Activated CD8-positive, alpha-beta memory T cell treated with anti-CD3 and anti-CD28 coated beads for 24 hours (primary cell): Measurements from ENCODE around the gene OTOS.

Experiments
- DNase-seq: peaks from one replicate; pipeline ENCODE4 v3.0.0-alpha.2; 2020

Gene OTOS

GRCh38 chr2:240149943-240150784 is 9.7 kb upstream of the OTOS start:
- DNase-seq: peak; percentile 74

DNA sequence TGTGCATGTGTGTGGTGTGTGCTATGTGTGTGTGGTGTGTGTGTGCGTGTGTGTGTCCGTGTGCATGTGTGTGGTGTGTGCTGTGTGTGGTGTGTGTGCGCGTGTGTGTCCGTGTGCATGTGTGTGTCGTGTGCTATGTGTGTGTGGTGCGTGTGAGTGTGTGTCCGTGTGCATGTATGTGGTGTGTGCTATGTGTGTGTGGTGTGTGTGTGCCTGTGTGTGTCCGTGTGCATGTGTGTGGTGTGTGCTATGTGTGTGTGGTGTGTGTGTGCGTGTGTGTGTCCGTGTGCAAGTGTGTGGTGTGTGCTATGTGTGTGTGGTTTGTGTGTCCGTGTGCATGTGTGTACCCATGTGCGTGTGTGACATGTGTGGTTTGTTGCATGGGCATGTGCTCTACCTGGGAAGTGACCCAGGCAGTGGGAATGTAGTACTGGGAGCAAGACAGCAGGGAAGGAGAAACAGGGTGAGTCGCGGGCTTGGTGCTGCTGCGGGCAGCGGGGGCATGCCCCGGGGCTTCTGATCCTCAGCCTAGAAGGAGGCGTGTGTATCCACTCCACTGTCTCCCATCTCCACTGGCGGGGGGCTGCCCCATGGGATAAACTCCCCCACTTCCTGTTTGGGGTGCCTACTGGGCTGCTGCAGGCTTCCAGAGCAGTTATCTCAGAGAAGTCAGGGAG is 7.6 kb upstream of the OTOS start:
- DNase-seq: no peak

DNA sequence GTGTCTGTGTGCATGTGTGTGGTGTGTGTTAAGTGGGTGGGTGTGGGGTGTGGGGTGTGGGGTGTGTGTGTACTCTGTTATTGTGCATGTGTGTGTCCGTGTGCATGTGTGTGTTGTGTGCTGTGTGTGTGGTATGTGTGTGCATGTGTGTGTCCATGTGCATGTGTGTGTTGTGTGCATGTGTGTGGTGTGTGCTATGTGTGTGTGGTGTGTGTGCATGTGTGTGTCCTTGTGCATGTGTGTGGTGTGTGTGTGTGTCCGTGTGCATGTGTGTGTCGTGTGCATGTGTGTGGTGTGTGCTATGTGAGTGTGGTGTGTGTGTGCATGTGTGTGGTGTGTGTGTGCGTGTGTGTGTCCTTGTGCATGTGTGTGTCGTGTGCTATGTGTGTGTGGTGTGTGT is 6.9 kb upstream of the OTOS start:
- no peak for DNase-seq

DNA sequence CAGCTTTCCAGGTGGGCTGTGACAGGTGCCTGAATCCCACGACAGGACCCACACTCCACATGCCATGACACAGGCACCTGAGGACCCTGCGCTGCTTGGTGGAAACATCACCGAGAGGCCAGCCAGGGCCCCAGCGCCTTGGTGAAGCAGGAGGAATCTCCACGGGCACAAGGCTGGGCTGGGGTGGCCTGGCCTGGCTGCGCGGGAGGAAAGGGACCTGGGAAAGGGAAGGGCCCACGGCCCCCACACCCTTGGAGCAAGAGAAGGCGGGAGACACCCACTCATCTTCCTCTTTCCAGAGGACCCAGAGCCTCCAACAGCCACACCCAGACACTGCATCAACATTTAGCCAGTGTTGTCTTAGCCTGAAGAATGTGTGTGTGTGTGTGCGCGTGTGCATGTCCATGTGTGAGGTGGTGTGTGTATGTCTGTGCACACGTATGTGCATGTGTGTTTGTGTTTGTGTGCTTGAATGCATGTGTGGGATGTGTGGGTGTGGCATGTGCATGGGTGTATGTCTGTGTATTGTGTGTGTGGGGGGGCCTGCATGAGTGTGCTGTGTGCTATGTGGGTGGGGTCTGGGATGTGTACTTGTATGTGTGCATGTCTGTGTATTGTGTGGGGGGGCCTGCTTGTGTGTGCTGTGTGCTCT is 6.3 kb upstream of the OTOS start:
- DNase-seq: no peak

DNA sequence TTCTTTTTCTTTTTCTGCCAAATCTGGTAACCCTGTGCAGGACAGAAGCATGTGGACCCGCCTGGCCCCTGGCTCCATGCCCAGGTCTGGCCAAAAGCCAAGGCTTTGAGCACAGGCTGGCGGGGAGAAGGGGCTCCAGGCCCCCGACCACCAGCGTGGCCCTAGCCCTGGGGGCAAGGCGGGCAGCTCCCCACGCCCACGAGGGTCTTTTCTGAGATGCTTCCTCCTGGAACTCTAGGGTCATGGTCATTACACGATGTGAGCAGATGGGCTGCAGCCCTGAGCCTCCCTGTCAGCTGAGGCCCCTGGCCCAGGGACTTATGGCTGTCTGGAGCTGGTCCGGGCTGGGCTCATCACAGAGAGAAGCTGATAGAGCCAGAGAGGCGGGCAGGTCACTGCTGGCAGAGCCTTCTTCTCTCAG is 5.7 kb upstream of the OTOS start:
- DNase-seq: no peak

DNA sequence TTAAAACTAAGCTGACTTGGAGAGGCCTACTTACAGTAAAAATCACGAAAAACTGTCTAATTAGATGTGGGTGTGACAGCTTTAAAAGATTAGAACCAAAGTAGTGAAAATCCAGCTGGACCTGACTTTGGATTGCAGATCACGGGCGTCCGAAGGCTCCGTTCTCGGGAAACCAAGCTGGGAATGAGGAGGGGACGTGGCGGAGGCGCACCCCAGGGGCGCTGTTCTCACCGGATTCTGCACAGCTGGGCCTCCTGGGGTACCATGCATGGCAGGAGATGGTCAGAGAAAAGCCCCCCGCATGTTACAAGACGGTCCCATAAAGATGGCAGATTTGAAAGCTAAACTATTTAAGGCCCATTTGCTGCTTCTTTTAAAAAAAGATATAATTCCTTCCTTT is 5.0 kb upstream of the OTOS start:
- DNase-seq: no peak

- no peak for DNase-seq
Observed at GRCh38 chr2:240144649-240145261, 4.3 kb upstream of the OTOS start.

GRCh38 chr2:240143801-240144648 is 3.6 kb upstream of the OTOS start:
- DNase-seq: peak; percentile 97

DNA sequence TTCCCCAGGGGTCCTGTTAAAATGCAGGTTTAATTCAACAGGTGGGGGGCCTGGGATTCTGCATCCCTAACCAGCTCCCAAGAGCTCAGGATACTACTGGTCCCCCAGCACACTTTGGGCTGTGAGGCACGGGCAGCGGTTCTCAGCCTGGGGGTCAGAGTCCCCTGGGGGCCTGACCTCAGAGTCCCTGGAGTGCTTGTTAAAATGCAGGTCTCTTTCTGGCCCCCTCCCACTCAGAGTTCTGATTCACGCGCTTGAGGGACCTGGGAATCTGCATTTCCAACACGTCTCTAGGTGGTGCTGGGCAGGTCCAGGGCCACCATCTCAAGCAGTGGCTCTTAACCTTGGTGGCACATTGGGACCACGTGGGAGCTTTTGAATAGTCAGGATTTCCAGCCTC is 2.8 kb upstream of the OTOS start:
- no peak for DNase-seq

DNA sequence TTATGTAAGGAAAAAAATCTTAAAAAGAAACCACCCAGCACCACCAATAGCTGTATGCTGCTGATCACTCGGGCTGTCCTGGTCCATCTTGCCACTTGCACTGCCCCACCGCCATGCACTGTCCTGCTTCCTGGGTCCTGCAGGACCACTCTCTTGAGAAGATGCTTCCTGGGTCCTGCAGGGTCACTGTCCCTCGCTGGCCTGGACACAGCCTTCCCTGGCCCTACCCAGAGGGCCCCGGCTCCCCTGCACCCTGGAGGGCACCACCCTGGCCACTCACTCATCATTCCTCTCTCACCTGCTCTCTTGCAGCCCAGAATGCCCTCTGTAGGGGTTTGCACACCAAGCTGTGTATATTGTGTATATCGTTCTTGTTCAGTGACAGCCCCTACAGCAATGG is 2.4 kb upstream of the OTOS start:
- DNase-seq: no peak

DNA sequence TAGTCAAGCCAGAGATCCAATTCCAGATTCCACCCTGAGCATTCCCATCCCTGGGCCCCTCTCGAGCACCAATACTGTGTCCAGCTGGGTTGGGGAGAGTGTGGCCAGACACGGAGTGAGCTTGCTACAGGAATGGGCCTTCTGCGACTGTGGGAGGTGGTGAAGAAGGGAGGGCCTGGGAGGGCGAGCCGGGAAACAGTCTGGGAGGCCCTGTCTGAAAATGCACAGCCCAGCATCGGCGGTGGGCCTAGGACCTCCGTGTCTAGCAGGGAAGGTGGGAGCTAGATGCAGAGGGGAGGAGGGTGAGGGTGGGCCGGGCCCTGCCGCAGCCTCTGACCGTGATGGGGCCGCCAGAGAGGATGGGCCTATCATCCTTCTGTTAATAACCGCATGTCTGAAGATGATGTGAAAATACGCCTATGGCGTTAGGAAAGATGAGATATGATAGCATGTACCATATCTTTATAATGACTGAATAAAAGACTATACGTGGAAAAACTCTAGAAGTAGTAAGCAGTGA is 1.9 kb upstream of the OTOS start:
- no peak for DNase-seq

GRCh38 chr2:240141736-240142135 is 1.3 kb upstream of the OTOS start:
- DNase-seq: no peak

- no peak for DNase-seq
Observed at GRCh38 chr2:240140920-240141319, 462 bp upstream of the OTOS start.

DNA sequence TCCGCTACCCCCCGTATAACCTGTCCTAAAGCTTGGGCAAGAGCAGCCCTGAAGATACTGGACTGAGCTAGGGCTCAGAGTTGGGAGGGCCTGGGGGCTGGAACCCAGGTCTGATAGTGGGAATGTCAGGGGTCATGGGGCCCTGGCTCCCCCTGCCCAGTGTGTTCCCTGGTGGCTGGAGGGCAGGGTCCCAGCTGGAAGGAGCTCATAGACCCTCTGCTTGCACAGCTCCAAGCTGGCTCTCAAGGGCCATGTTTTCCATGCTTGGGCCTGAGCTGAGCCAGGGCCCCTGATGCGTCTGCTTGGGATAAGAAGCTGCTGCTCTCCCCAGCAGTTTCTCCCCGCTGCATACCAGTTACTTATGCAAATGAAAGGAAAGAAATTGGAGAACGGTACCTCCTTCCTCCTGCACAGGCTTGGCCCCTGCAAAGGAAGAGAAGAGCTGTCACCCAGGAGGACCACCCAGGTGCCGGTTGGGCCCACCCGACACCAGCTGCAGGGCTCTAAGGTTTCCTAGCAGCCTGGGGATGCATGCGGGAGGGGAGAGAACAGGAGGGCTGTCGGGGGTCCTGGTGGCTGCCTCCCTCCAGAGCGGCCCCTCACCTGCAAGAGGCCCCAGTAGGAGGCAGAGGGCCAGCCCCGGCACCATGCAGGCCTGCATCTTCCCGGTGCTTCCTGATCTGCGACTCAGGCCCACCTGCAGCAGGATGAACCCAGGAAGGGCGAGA is 628 bp downstream of the OTOS start:
- no peak for DNase-seq

DNA sequence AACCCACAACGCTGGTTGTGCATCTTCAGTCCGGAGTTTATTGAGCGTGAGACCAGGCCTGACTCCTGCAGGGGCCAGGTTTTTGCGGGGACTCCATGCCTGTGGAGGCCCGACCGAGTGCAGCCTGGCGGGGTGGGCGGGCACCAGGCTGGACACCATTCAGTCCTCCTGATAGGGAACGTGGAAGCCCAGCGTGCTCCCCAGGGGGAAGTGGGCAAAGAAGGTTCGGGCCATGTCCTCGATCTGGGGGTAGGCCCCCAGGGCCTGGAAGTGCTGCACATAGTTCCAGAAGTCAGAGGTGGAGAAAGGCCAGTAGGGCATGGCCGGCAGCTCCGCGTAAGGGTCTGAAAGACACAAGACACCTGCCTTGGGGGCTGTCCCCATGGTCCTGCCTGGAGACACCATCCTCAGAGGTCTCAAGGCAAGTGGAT is 1.4 kb downstream of the OTOS start:
- no peak for DNase-seq

DNA sequence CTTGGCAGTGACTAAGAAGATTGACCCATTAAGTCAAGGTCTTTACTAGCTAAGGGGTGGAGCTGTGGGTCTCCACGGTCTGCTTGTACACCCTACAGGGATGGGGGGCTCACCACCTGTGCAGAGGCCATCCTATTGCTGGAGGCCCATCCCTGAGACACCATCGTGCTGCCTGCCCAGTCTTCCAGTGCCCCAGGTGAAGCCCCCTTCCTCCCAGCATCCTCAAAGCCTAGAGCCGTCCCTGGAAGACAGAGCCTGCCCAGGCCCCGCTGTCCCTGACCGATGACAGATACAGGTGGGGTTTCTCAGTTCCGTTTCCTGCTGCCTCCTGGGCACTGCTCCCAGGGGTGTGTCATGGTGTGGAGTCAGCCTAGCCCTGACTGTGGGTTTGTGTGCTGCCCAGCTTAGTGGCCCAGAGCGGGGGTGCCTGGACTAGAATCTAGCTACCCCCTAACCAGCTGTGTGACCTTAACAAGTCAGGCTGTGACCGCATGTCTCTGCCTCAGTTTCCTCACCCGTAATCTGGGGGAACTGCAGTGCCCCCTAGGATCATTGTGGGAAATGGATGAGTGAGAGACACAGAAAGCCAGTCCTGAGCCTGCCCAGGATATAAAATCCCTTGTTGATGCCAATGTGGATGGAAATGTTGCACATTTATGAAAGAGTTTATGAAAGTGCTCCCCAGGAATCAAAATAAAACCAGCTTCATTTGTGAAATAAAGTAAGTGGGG is 2.0 kb downstream of the OTOS start:
- no peak for DNase-seq

- DNase-seq: no peak
Observed at GRCh38 chr2:240137596-240138253, 2.7 kb downstream of the OTOS start.

GRCh38 chr2:240136671-240137292 is 3.7 kb downstream of the OTOS start:
- DNase-seq: no peak

DNA sequence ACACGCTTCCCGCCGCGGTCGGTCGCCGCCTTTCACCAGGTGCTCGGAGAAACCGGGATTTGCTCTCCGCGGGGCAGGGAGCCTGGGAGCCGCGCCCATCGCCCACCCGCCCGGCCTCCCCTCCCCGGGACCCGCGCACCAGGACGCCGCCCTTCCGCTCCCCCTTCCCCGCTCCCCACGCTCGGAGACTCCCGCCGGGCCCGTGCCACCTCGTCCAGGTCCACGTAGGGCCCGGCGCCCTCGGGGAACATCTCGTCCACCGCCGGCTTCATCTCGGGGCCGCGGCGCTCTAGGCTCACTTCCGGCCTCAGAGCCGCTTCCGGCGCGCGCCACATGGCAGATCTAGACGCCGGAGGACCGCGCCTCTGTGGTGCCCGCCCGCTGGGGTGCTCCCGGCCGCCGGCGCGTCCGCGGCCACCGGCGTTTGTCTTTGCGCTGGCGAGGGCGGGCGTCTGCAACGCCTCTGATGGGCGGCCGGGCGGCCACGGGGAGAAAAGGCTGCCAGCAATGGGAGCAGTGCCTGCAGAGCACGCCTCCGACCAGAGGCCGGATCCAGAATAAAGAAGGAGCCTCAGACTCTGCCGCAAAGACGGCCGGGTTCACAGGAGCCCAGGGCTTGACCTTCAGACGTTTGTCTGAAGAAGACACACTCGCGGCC is 4.3 kb downstream of the OTOS start, which contains the start of gene COPS9:
Gene COPS9, minus strand, starts transcription at position 293 of the 658 bp plus-strand sequence. Its CDS starts 21 bp downstream, at position 272.
- DNase-seq: peak; percentile 96
